HL-60 (cell line): ENCODE measurements around the gene DLK1.

ENCODE experiments used
- DNase-seq, 2 experiments: peaks; one replicate each; pipeline ENCODE4 v3.0.0-alpha.2; 2010 to 2020; ENCODE audit warnings: low read depth in 1 of 2, low spot score in 1 of 2
- H3K27ac ChIP-seq: fragments of 250-450 bp; sonication (Bioruptor Pico); replicated peaks from 2 replicates; pipeline ENCODE4 v1.5.1; 2020; ENCODE audit warnings: mild to moderate bottlenecking, moderate library complexity
- H3K27me3 ChIP-seq: fragments of 250-450 bp; sonication (Bioruptor Pico); 2 replicates; pipeline ENCODE4 v1.5.1; 2021; ENCODE audit warnings: mild to moderate bottlenecking, moderate library complexity; ENCODE audit not compliant: insufficient read depth, poor library complexity, severe bottlenecking
- H3K4me3 ChIP-seq: replicated peaks from 2 replicates; pipeline ENCODE4 v1.5.1; 2011; ENCODE audit warnings: mild to moderate bottlenecking, control low read depth, low read length; ENCODE audit not compliant: insufficient read depth
- GABPA ChIP-seq: IDR thresholded peaks from 2 replicates; pipeline ENCODE4 v1.6.1; 2012; ENCODE audit warnings: low read depth
- POLR2AphosphoS5 ChIP-seq: IDR thresholded peaks from 2 replicates; pipeline ENCODE4 v1.6.1; 2012; ENCODE audit warnings: low read depth
- SPI1 ChIP-seq: IDR thresholded peaks from 2 replicates; pipeline ENCODE4 v1.6.1; 2012; ENCODE audit warnings: low read depth, mild to moderate bottlenecking, borderline replicate concordance
- TF ChIP-seq, protein P1 (sequence below): IDR thresholded peaks from one replicate; pipeline ENCODE4 v1.5.1; 2011; ENCODE audit warnings: low read length, control low read depth, inconsistent platforms; ENCODE audit not compliant: insufficient read depth
- TF ChIP-seq, protein P2 (sequence below): IDR thresholded peaks from 2 replicates; pipeline ENCODE4 v1.6.1; 2012; ENCODE audit warnings: low read depth; ENCODE audit not compliant: insufficient replicate concordance

DLK1 gene

DNA sequence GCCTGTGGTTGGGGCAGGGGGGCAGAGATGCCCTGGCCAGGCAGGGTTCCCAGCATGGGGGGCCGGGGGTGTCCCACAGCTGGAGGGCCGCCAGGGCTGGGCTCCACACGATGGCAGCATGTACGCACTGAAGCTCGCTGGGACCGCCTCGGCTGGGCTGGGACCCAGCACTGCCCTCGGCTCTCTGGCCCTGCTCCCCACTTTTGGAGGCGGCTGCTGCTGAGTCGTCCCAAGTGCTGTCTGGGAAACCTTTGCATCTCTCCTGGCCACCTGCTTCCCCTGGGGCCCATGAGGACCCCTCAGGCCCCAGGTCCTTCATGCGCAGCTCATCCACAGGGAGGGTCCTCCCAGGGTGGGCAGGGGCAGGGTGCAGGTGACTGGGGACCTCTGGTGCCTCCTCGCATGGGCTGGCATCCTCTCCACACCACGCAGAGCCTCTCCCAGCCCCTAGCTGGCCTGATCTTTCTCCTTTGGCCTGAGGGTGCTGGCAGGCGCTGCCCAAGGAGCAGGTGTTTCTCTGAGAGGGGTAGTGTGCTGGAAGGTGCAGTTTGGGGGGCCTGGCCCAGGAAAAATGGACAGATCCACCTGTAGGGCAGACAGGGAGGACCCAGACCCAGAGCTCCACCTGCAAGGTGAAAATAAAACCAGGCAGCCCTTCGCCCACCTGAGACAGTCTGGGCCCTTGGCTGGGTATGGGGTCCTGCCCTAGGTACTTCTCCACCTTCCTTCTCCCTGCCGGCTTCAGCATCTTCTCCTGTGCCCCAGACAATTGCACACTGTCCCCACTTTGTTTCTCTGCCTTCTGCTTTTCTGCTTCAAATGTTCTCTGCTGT is 46.9 kb downstream of the DLK1 start:
- no peak for DNase-seq
- Histone ChIP-seq H3K27ac (no peak overlapping the region), H3K4me3 (no peak overlapping the region), H3K27me3 (no peaks in the 10 kb centered on the region)
- TF ChIP-seq SPI1 = no peak
- no peak for TF ChIP-seq GABPA
- no peak for TF ChIP-seq POLR2AphosphoS5
- TF ChIP-seq, protein P1, sequence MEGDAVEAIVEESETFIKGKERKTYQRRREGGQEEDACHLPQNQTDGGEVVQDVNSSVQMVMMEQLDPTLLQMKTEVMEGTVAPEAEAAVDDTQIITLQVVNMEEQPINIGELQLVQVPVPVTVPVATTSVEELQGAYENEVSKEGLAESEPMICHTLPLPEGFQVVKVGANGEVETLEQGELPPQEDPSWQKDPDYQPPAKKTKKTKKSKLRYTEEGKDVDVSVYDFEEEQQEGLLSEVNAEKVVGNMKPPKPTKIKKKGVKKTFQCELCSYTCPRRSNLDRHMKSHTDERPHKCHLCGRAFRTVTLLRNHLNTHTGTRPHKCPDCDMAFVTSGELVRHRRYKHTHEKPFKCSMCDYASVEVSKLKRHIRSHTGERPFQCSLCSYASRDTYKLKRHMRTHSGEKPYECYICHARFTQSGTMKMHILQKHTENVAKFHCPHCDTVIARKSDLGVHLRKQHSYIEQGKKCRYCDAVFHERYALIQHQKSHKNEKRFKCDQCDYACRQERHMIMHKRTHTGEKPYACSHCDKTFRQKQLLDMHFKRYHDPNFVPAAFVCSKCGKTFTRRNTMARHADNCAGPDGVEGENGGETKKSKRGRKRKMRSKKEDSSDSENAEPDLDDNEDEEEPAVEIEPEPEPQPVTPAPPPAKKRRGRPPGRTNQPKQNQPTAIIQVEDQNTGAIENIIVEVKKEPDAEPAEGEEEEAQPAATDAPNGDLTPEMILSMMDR = no peak
- TF ChIP-seq, protein P2, sequence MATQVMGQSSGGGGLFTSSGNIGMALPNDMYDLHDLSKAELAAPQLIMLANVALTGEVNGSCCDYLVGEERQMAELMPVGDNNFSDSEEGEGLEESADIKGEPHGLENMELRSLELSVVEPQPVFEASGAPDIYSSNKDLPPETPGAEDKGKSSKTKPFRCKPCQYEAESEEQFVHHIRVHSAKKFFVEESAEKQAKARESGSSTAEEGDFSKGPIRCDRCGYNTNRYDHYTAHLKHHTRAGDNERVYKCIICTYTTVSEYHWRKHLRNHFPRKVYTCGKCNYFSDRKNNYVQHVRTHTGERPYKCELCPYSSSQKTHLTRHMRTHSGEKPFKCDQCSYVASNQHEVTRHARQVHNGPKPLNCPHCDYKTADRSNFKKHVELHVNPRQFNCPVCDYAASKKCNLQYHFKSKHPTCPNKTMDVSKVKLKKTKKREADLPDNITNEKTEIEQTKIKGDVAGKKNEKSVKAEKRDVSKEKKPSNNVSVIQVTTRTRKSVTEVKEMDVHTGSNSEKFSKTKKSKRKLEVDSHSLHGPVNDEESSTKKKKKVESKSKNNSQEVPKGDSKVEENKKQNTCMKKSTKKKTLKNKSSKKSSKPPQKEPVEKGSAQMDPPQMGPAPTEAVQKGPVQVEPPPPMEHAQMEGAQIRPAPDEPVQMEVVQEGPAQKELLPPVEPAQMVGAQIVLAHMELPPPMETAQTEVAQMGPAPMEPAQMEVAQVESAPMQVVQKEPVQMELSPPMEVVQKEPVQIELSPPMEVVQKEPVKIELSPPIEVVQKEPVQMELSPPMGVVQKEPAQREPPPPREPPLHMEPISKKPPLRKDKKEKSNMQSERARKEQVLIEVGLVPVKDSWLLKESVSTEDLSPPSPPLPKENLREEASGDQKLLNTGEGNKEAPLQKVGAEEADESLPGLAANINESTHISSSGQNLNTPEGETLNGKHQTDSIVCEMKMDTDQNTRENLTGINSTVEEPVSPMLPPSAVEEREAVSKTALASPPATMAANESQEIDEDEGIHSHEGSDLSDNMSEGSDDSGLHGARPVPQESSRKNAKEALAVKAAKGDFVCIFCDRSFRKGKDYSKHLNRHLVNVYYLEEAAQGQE = no peak

DNA sequence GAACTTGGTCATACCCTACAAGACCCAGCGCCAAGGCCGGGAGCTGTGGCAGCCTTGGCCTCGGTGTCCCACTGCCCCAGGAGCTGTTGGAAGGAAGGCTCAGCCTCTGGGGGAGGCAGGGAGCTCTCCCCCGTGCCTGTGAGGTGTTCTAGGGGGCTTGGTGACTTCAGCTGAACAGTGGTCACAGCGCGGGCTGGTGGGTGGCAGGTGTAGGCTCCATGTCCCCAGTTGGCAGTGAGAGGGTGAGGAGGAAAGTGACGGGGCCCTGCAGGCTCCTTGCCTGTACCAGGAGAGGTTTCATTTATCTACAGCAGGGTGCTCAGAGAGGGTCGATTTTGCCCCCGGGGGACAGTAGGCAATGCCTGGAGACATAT is 47.5 kb downstream of the DLK1 start:
- no peak for TF ChIP-seq POLR2AphosphoS5
- no peak for TF ChIP-seq SPI1
- TF ChIP-seq GABPA = no peak
- TF ChIP-seq, protein P2 = no peak
- TF ChIP-seq, protein P1 = no peak
- Histone ChIP-seq H3K4me3 (no peak overlapping the region), H3K27me3 (no peaks in the 10 kb centered on the region), H3K27ac (no peak overlapping the region)
- no peak for DNase-seq

DNA sequence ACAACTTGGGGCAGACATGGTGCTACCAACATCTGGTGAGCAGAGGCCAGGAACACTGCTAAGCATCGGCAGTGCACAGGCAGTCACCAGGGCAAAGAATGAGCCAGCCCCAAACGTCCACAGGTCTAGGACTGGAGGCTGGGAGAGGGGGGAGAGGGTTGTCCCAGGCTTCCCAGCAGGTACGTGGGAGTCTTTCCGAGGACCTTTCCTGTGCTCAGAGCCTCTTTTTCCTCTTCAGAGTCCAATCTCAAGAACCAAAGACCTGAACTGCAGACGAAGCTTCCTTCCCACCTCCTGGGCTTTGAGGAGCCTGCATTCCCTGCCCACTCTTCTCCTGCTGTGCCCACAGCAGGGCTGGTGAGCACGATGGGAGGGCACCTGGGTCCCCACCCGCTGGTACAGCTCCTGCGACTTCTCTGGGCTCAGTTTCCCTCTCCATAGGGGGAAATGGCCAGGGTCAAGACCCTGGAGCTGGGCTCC is 48.7 kb downstream of the DLK1 start:
- H3K27me3 ChIP-seq = no peaks in the 10 kb centered on the region
- DNase-seq = no peak
- no peak overlapping the region for H3K27ac ChIP-seq

More for the DNA sequence above, 48.7 kb downstream of the DLK1 start:
- H3K4me3 ChIP-seq = no peak overlapping the region
- TF ChIP-seq, protein P2 = no peak
- TF ChIP-seq, protein P1 = no peak
- TF ChIP-seq POLR2AphosphoS5 = no peak
- no peak for TF ChIP-seq GABPA
- TF ChIP-seq SPI1 = no peak
